Stimulated activated naive CD8-positive, alpha-beta T cell treated with anti-CD3 and anti-CD28 coated beads, Interleukin-15, Interleukin-2, amounts not matched to agents 100 U/mL and 50 U/mL, for 24 hours (primary cell): ENCODE measurements around the gene GSTP1.
"Not testable (repeated sequence)": the region's sequence is repeated elsewhere in the genome, so short reads cannot be mapped to it uniquely, and the experiment has no call there.

Experiments
- ATAC-seq: fragments of 150-1000 bp; cut with Tn5 transposase; one replicate; pipeline ENCODE4 v1.10.0; 2021
- DNase-seq: peaks from one replicate; pipeline ENCODE4 v3.0.0; 2021

GSTP1 gene

GRCh38 chr11:67614730-67615714, 31.4 kb downstream of the GSTP1 start:
- peak; percentile 42 for ATAC-seq
- DNase-seq: peak; percentile 85

GRCh38 chr11:67615728-67616430, 32.3 kb downstream of the GSTP1 start:
- ATAC-seq: no peak

GRCh38 chr11:67616431-67617242, 33.0 kb downstream of the GSTP1 start:
- DNase-seq (peak; percentile 9), ATAC-seq (no peak)

More at GRCh38 chr11:67615728-67616430, 32.3 kb downstream of the GSTP1 start:
- peak; percentile 22 for DNase-seq

GRCh38 chr11:67617243-67617953, 33.8 kb downstream of the GSTP1 start:
- DNase-seq (no peak), ATAC-seq (no peak)

GRCh38 chr11:67618901-67619659, 35.5 kb downstream of the GSTP1 start:
- not testable (repeated sequence) for DNase-seq, ATAC-seq

- not testable (repeated sequence) for ATAC-seq, DNase-seq
These were observed 36.3 kb downstream of the GSTP1 start for GRCh38 chr11:67619683-67620618.

- ATAC-seq, DNase-seq: not testable (repeated sequence)
These were observed 37.0 kb downstream of the GSTP1 start for GRCh38 chr11:67620621-67621020.

GRCh38 chr11:67621928-67622327, 38.3 kb downstream of the GSTP1 start:
- not testable (repeated sequence) for DNase-seq, ATAC-seq

- not testable (repeated sequence) for ATAC-seq, DNase-seq
These were observed 39.3 kb downstream of the GSTP1 start for GRCh38 chr11:67622905-67623304.

GRCh38 chr11:67623795-67624194, 40.2 kb downstream of the GSTP1 start:
- ATAC-seq, DNase-seq: not testable (repeated sequence)

- not testable (repeated sequence) for DNase-seq, ATAC-seq
These were observed 42.7 kb downstream of the GSTP1 start for GRCh38 chr11:67626131-67626833.

- ATAC-seq (no peak), DNase-seq (no peak)
These were observed 43.4 kb downstream of the GSTP1 start for GRCh38 chr11:67626970-67627369.

GRCh38 chr11:67627441-67627811, 43.8 kb downstream of the GSTP1 start:
- DNase-seq (no peak), ATAC-seq (no peak)

GRCh38 chr11:67627812-67628624, 44.4 kb downstream of the GSTP1 start:
- no peak for ATAC-seq
- no peak for DNase-seq

- ATAC-seq (no peak), DNase-seq (no peak)
These were observed 45.2 kb downstream of the GSTP1 start for GRCh38 chr11:67628710-67629385.

- DNase-seq: peak; percentile 90
- ATAC-seq: peak; percentile 72
These were observed 46.0 kb downstream of the GSTP1 start, which contains the start of gene NUDT8 for GRCh38 chr11:67629386-67630227. NUDT8 (minus strand) TSS chr11:67629937; CDS start chr11:67629911, 26 bp downstream.
